Calu3 (cell line): ENCODE measurements around the gene EME2. TPM values are rescaled to one million over a fixed set of nuclear protein-coding genes. Genes with fewer than 3 reads are reported as not detected.
"Not testable (repeated sequence)": the region's sequence is repeated elsewhere in the genome, so short reads cannot be mapped to it uniquely, and the experiment has no call there.

ENCODE experiments used
- BruUV-seq: library from RNA; stranded (reverse); fragments of 400-500 nt; replicated peaks from 2 replicates; lab custom pipeline; 2021; lab: Mats Ljungman, UMichigan
- CTCF ChIA-PET: fragments of 300-600 bp; sonication (Branson Sonifier 250); formaldehyde crosslinking; loops from one replicate; lab custom pipeline; 2022; ENCODE audit warnings: antibody characterized with exemption; lab: Charles Lee
- DNase-seq: peaks from one replicate; pipeline ENCODE4 v3.0.0; 2022
- H3K27ac Mint-ChIP-seq: one replicate; pipeline ENCODE4 v1.8.0; 2022; ENCODE audit warnings: mixed read lengths; ENCODE audit not compliant: unreplicated experiment
- H3K27me3 Mint-ChIP-seq: one replicate; pipeline ENCODE4 v1.8.0; 2022; ENCODE audit warnings: mixed read lengths; ENCODE audit not compliant: unreplicated experiment
- H3K36me3 Mint-ChIP-seq: one replicate; pipeline ENCODE4 v1.8.0; 2022; ENCODE audit warnings: mild to moderate bottlenecking, moderate library complexity, mixed read lengths; ENCODE audit not compliant: insufficient read depth, unreplicated experiment
- H3K4me1 Mint-ChIP-seq: one replicate; pipeline ENCODE4 v1.8.0; 2022; ENCODE audit warnings: mild to moderate bottlenecking, low read depth, mixed read lengths; ENCODE audit not compliant: unreplicated experiment
- H3K4me3 Mint-ChIP-seq: one replicate; pipeline ENCODE4 v1.8.0; 2022; ENCODE audit warnings: mild to moderate bottlenecking, low read depth, moderate library complexity, mixed read lengths; ENCODE audit not compliant: unreplicated experiment
- H3K9me3 Mint-ChIP-seq: one replicate; pipeline ENCODE4 v1.8.0; 2022; ENCODE audit warnings: low read depth, mixed read lengths; ENCODE audit not compliant: unreplicated experiment
- intact Hi-C: fragments of 100-400 bp; cut with micrococcal nuclease; formaldehyde crosslinking; loops from one replicate; pipeline ENCODE4 v1.10.0; 2022; ENCODE audit not compliant: unreplicated experiment
- total RNA-seq: library from RNA; stranded (reverse); gene quantifications from 2 replicates; pipeline ENCODE4 v1.2.3, GENCODE V29; 2022
- TF ChIP-seq, protein P1 (sequence below): fragments of 200-600 bp; IDR thresholded peaks from one replicate; pipeline ENCODE4 v1.8.0; 2022; ENCODE audit warnings: antibody characterized with exemption; ENCODE audit not compliant: unreplicated experiment

The EME2 gene
- total RNA-seq, 1 experiment from 2014 or later: 30.8 TPM

GRCh38 chr16:1731603-1732002 lies 41.0 kb upstream of the EME2 start:
- intact Hi-C loops: no loop called here
- Mint-ChIP-seq H3K36me3 (peaks cover 36% of the 10 kb centered on the region), H3K27ac (no peak overlapping the region), H3K27me3 (no peaks in the 10 kb centered on the region), H3K4me1 (no peaks in the 10 kb centered on the region), H3K9me3 (no peaks in the 10 kb centered on the region), H3K4me3 (no peak overlapping the region)
- no TSS peak for BruUV-seq
- TF ChIP-seq, protein P1, sequence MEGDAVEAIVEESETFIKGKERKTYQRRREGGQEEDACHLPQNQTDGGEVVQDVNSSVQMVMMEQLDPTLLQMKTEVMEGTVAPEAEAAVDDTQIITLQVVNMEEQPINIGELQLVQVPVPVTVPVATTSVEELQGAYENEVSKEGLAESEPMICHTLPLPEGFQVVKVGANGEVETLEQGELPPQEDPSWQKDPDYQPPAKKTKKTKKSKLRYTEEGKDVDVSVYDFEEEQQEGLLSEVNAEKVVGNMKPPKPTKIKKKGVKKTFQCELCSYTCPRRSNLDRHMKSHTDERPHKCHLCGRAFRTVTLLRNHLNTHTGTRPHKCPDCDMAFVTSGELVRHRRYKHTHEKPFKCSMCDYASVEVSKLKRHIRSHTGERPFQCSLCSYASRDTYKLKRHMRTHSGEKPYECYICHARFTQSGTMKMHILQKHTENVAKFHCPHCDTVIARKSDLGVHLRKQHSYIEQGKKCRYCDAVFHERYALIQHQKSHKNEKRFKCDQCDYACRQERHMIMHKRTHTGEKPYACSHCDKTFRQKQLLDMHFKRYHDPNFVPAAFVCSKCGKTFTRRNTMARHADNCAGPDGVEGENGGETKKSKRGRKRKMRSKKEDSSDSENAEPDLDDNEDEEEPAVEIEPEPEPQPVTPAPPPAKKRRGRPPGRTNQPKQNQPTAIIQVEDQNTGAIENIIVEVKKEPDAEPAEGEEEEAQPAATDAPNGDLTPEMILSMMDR: no peak
- CTCF ChIA-PET: interaction anchor here (1.2 kb wide), 1 partner anchor 26 kb away, joined by 3 read pairs; the partner anchor contains the start of gene MAPK8IP3
- no peak for DNase-seq

DNA sequence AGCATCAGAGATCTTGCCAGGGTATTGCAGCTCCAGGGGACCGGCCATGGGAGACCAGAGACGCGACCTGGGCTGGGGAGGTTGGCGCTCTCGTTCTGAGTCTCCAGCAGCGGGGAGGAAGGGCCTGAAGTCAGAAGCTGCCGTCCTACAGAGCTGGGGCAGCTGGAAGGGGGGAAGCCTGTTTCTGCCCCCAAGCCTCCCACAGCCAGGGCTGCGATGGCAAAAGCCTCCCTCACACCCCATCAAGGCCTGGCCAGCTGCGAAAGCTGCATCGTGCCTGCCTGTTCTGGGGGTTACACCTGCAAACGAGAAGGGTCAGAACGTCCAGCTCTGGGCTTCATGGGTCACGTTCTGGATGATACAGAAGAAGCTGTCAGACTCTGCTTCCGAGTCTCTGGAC lies 40.5 kb upstream of the EME2 start:
- TF ChIP-seq, protein P1: no peak
- Mint-ChIP-seq H3K4me3 (no peak overlapping the region), H3K27ac (no peak overlapping the region), H3K36me3 (peaks cover 31% of the 10 kb centered on the region), H3K9me3 (no peaks in the 10 kb centered on the region), H3K27me3 (no peaks in the 10 kb centered on the region), H3K4me1 (no peaks in the 10 kb centered on the region)
- no peak for DNase-seq
- CTCF ChIA-PET: interaction anchor here (1.2 kb wide), 1 partner anchor 26 kb away, joined by 3 read pairs; the partner anchor contains the start of gene MAPK8IP3
- intact Hi-C loops: no loop called here
- no TSS peak for BruUV-seq

GRCh38 chr16:1732551-1732987 lies 40.0 kb upstream of the EME2 start:
- H3K27me3 Mint-ChIP-seq, H3K4me1 Mint-ChIP-seq, intact Hi-C loops, H3K9me3 Mint-ChIP-seq, H3K27ac Mint-ChIP-seq, DNase-seq, BruUV-seq, H3K4me3 Mint-ChIP-seq: not testable (repeated sequence)
- CTCF ChIA-PET: interaction anchor here (1.0 to 1.2 kb wide), 2 partner anchors 27 to 50 kb away, joined by 3 read pairs; partner anchors contain the start of genes MAPK8IP3, NUBP2 and SPSB3
- H3K36me3 Mint-ChIP-seq: peaks cover 26% of the 10 kb centered on the region

DNA sequence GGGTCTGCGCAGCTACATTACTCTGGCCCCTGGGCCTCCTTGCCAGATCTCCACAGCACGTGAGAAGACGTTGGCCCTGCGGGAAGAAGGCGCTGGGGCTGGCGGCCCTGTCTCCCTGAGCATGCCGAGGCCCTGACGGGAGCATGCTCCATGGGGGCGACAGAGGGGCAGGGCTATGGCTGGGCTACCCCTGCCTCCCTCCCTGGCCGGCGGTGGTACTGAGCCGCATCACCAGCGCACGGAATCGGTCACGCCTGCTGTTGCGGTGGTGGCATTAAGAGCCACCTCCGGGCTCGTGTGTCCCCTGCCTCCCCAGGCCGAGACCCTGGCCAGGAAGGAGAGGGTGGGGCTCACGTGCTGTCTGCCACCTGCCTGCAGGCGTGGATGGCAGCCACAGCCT lies 38.5 kb upstream of the EME2 start:
- BruUV-seq: no TSS peak
- no peak for DNase-seq
- H3K27ac Mint-ChIP-seq: no peak overlapping the region
- no peaks in the 10 kb centered on the region for H3K4me1 Mint-ChIP-seq
- TF ChIP-seq, protein P1: no peak
- H3K27me3 Mint-ChIP-seq: no peaks in the 10 kb centered on the region
- H3K4me3 Mint-ChIP-seq: no peak overlapping the region
- CTCF ChIA-PET: no interaction called here
- intact Hi-C loops: no loop called here
- H3K36me3 Mint-ChIP-seq: peaks cover 18% of the 10 kb centered on the region
- no peaks in the 10 kb centered on the region for H3K9me3 Mint-ChIP-seq

- intact Hi-C loops: no loop called here
- CTCF ChIA-PET: no interaction called here
- Mint-ChIP-seq H3K4me1 (no peaks in the 10 kb centered on the region), H3K36me3 (peaks cover 12% of the 10 kb centered on the region), H3K4me3 (no peak overlapping the region), H3K27ac (no peak overlapping the region), H3K9me3 (no peaks in the 10 kb centered on the region), H3K27me3 (no peaks in the 10 kb centered on the region)
- no TSS peak for BruUV-seq
- TF ChIP-seq, protein P1: no peak
- no peak for DNase-seq
Measured at GRCh38 chr16:1734816-1735215, 37.8 kb upstream of the EME2 start.
